Germinal center (tissue), 1 donor: ENCODE data around the gene AJM1.

Experiments
- DNase-seq: peaks from one replicate; pipeline ENCODE4 v3.0.0; 2012; ENCODE audit warnings: mixed read lengths, low spot score

AJM1 gene

GRCh38 chr9:136845465-136846260 is 3.4 kb downstream of the AJM1 start:
- no peak for DNase-seq

DNA sequence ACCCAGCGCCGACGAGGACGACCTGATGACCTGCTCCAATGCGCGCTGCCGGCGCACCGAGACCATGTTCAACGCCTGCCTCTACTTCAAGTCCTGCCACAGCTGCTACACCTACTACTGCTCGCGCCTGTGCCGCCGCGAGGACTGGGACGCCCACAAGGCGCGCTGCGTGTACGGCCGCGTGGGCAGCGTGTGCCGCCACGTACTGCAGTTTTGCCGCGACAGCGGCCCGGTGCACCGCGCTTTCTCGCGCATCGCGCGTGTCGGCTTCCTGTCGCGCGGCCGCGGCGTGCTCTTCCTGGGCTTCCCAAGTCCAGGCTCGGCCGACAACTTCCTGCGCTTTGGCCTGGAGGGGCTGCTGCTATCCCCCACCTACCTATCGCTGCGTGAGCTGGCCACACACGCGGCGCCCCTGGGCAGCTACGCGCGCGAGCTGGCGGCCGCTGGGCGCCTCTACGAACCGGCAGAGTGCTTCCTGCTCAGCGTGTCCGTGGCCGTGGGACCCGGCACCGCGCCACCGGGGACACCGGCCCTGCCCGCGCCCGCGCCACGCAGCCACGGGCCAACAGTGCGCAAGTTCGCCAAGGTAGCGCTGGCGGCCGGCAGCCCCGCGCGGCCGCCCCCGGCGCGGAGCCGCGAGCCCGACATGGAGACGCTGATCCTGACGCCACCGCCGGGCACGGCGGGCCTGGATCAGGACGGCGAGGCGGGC is 4.3 kb downstream of the AJM1 start:
- no peak for DNase-seq

DNA sequence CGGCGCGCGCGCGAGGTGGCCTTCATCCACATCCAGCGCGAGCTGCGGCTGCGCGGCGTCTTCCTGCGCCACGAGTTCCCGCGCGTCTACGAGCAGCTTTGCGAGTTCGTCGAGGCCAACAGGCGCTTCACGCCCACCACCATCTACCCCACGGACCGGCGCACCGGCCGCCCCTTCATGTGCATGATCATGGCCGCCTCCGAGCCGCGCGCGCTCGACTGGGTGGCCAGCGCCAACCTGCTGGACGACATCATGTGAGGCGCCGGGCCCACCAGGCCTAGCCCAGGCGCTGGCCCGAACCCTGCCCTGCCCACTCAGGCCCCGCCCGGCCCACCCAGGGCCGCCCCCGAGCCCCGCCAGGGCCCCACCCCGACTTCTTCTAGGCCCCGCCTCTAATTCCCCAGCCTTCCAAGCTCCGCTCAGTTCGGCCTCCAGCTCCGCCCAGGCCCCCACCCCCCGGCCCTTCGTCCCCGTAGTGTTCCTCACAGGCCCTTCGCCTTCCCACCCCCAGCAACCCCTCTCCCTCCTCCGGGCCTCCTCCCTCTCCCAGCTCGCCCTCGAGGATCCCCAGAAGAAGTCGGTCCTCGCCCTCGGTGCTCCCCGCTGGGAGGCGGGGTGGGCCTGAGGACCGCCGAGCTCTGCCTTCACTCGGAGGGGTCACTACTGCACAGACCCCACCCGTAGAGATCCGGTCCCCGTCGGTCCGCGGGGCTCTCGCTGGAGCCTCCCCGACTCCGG is 5.0 kb downstream of the AJM1 start:
- peak; percentile 11 for DNase-seq

DNA sequence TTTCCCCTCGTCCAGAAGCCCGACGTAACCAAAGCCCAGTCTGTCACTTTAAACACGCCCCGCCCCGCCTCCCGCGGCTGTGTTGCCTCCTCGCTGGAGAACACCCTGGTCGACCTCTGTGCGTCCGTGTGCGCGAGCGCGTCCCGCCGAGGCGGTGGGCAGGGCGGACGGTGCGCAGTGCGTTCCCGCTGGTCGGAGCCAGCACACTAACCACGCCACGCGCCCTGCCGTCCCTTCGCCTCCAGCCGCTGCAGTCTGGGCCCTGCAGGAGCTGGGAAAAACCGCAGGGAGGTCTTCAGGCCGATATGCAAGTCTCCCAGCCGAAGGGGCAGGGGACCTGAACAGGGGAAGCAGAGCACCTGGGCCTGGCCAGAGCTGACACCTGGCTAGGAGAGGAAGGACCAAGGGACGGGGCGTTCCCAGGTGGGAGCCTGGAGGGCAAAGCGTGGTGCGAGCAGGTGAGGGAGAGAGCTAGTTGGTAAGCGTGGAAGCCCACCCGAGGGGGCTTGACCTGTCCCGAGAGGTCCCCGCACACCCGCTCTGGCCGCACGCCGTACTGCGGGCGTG is 5.6 kb downstream of the AJM1 start:
- peak; percentile 41 for DNase-seq

- peak; percentile 56 for DNase-seq
Measured at GRCh38 chr9:136848393-136849037, 6.2 kb downstream of the AJM1 start.

DNA sequence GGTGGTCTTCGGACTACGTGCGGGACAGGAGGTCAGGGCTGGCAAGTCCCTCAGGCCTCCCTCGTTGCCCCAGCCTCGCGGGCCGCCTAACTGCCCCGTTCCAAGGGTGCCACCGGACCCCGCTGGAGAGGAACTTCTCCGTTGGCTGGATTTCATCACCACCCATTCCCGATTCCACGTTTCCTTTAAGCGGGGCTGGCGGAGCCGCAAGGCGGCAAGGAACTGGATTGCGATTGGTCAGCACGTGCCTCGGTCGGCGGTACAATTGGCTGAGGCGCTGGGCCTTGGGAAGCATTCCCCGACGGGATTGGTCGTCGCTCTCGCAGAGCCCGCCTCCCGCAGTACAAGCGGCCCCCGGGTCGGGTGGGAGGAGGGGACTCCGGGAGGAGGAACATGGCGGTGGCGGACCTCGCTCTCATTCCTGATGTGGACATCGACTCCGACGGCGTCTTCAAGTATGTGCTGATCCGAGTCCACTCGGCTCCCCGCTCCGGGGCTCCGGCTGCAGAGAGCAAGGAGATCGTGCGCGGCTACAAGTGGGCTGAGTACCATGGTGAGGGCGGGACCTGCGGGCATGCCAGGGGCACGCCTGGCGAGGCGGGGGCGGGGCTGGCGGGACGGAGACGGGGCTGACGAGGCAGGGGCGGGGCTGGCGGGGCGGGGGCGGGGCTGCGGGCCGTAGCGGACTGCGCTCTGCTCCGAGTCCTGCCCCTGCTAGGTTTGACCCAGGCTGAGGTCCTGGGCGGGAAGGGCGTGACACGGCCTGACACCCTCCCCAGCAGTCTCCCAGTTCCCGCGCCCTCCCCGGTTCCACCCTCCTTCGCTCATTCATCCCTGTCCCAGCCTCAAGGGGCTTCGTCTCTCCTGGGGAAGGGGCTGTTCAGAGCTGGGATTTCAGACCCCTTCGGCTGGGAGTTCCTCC is 7.0 kb downstream of the AJM1 start, which contains the start of gene PHPT1:
TSS of gene PHPT1 (plus strand) at position 372 of the 922 bp plus-strand sequence. CDS start at position 394, 22 bp downstream.
- DNase-seq: peak; percentile 99

DNA sequence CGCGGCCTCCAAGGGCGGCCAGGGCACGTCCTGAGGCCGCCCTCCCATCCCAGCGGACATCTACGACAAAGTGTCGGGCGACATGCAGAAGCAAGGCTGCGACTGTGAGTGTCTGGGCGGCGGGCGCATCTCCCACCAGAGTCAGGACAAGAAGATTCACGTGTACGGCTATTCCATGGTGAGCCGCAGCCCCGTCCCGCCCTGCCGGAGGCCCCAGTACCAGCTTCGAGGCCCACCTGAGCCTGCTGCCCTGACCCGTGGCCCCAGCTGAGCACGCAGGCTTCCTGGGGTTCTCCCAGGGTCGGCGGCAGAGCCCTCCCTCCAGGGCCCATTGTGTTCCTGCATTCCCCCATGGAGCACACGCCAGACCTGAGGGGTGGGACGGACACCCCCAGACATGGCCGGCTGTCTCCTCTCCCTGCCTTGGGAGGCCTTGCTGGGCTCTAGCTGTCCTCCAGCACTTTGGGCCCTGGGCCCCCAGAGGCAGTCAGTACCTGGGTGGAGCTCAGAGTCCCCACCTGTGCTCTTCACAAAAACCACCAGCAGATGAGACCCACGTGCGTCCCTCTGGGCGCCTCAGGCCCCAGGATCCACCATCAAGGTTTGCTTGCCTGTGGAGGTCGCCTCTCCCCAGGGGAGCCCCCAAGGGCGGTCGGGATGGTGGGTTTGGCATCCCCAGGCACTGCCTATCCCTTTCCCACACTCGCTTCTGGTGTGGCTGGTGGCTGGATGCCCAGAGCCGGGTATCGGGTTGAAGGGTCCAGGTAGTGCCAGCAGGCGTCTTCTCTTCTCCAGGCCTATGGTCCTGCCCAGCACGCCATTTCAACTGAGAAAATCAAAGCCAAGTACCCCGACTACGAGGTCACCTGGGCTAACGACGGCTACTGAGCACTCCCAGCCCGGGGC is 7.9 kb downstream of the AJM1 start:
- DNase-seq: no peak

- DNase-seq: no peak
Measured at GRCh38 chr9:136850866-136851775, 8.8 kb downstream of the AJM1 start.

DNA sequence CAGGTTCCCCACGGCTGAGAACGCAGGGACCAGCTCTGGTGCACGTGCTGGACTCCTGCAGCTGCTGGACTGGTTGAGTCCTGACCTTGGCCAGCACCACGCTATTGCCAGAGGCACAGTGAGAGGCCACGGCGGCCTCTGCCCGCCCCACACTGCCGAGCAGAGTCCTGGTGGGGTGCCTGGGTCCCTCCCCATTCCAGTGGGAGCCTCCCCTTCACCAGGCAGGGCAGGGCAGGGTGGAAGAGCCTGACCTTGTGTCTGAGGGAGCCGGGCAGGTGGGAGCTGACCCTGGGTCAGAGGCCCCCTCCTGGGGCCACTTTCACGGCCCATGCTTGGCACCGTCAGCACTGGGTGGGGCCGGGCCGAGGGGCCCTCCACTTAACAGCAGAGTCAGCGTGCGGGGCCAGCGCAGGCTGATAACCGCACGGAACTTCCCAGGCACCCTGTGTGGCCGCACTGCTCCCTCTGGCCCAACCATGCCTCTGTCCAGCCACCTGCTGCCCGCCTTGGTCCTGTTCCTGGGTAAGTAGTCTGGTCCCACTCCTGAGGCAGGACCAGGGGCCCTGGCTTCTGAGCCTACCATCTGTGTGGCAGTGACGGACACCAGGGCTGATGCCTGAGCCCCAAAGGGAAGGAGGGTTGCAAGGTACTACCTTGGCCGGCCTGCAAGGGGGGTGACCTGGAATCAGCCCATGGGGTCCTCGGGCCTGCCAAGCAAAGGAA is 9.8 kb downstream of the AJM1 start, which contains the start of gene MAMDC4:
TSS of gene MAMDC4 (plus strand) at position 406 of the 723 bp plus-strand sequence. CDS start at position 477, 71 bp downstream.
- DNase-seq: no peak

- DNase-seq: no peak
Measured at GRCh38 chr9:136852664-136853595, 10.7 kb downstream of the AJM1 start.

DNA sequence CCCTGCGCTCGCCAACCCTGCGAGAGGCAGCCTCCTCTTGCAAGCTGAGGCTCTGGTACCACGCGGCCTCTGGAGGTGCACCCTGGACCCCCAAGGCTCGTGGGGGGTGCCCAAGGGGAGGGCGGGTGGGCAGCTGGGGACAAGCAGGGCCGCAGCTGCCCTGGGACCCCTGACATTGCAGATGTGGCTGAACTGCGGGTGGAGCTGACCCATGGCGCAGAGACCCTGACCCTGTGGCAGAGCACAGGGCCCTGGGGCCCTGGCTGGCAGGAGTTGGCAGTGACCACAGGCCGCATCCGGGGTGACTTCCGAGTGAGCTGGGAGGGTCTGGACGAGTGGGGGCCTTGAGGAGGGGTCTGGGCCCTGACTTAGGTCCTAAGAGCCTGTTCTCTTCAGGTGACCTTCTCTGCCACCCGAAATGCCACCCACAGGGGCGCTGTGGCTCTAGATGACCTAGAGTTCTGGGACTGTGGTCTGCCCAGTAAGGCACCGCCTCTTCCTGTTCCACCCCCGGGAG is 11.4 kb downstream of the AJM1 start:
- DNase-seq: no peak

DNA sequence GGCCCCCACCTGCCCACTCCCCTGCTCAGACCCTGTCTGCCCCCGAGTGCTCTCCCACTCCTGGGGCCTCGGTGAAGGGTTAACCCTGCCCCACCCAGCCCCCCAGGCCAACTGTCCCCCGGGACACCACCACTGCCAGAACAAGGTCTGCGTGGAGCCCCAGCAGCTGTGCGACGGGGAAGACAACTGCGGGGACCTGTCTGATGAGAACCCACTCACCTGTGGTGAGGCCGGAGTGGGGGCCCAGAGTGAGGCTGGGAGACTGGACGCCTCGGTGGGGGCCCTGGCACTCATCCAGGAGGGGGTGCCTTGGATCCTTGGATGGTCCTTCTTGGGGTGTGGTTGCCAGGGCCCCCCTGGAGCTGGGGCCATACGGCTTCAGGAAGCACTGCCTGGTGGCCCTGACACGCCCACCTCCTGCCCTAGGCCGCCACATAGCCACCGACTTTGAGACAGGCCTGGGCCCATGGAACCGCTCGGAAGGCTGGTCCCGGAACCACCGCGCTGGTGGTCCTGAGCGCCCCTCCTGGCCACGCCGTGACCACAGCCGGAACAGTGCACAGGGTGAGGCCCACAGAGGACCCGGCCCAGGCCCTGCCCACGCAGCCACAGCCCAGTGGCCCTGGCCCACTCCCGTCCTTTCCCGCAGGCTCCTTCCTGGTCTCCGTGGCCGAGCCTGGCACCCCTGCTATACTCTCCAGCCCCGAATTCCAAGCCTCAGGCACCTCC is 12.0 kb downstream of the AJM1 start:
- no peak for DNase-seq

- DNase-seq: no peak
Measured at GRCh38 chr9:136854842-136855460, 12.7 kb downstream of the AJM1 start.

GRCh38 chr9:136855461-136856078 is 13.3 kb downstream of the AJM1 start:
- no peak for DNase-seq

GRCh38 chr9:136856079-136856476 is 13.8 kb downstream of the AJM1 start:
- no peak for DNase-seq
